K562 (cell line): ENCODE data around the gene ZCCHC14.

ENCODE experiments used
- CAMTA2 ChIP-seq: fragments of 250-450 bp; sonication (Bioruptor Pico); conservative IDR thresholded peaks from 2 replicates; pipeline ENCODE4 v1.5.1; 2022
- EP300 ChIP-seq: IDR thresholded peaks from 2 replicates; pipeline ENCODE4 v1.6.1; 2012; ENCODE audit warnings: low read length, improper control_type of control experiment
- GTF2F1 ChIP-seq: IDR thresholded peaks from 2 replicates; pipeline ENCODE4 v1.6.1; 2011; ENCODE audit warnings: low read depth, low read length, improper control_type of control experiment
- KDM2B ChIP-seq: fragments of 250-450 bp; sonication (Bioruptor Pico); IDR thresholded peaks from 2 replicates; pipeline ENCODE4 v1.8.0; 2021; ENCODE audit warnings: mild to moderate bottlenecking, moderate library complexity
- SETDB1 ChIP-seq: IDR thresholded peaks from one replicate; pipeline ENCODE4 v1.6.1; 2012; ENCODE audit warnings: low read length, control low read depth, inconsistent platforms
- SMARCE1 ChIP-seq: fragments of 450-650 bp; IDR thresholded peaks from 2 replicates; pipeline ENCODE4 v1.7.1; 2016; ENCODE audit warnings: mild to moderate bottlenecking
- SP1 ChIP-seq: sonication (generic); formaldehyde crosslinking; IDR thresholded peaks from 2 replicates; pipeline ENCODE4 v1.8.1; 2022; ENCODE audit warnings: mild to moderate bottlenecking, missing genetic modification reagents
- ZNF212 ChIP-seq: fragments of 450-650 bp; formaldehyde crosslinking; IDR thresholded peaks from 2 replicates; pipeline ENCODE4 v1.4.0; 2020; ENCODE audit warnings: mild to moderate bottlenecking
- TF ChIP-seq, protein P1 (sequence below), 3 experiments: IDR thresholded peaks in 2 of 3; conservative IDR thresholded peaks in 1 of 3; 2 replicates each; pipeline ENCODE4 v1.5.1; 2011 to 2012; ENCODE audit warnings: low read length in 3 of 3, mild to moderate bottlenecking in 3 of 3, control low read depth in 2 of 3, improper control_type of control experiment in 1 of 3, inconsistent platforms in 1 of 3, low read depth in 1 of 3, mixed read lengths in 1 of 3, moderate library complexity in 1 of 3; ENCODE audit not compliant: insufficient read depth in 2 of 3
- TF ChIP-seq, protein P2 (sequence below): sonication (generic); formaldehyde crosslinking; IDR thresholded peaks from 2 replicates; pipeline ENCODE4 v1.9.0; 2022; ENCODE audit warnings: mild to moderate bottlenecking, missing genetic modification reagents
- TF ChIP-seq, protein P3 (sequence below): fragments of 450-650 bp; conservative IDR thresholded peaks from 2 replicates; pipeline ENCODE4 v1.6.1; 2016; ENCODE audit warnings: missing genetic modification characterization, low read depth, mild to moderate bottlenecking, missing compliant biosample characterization, moderate library complexity

DNA sequence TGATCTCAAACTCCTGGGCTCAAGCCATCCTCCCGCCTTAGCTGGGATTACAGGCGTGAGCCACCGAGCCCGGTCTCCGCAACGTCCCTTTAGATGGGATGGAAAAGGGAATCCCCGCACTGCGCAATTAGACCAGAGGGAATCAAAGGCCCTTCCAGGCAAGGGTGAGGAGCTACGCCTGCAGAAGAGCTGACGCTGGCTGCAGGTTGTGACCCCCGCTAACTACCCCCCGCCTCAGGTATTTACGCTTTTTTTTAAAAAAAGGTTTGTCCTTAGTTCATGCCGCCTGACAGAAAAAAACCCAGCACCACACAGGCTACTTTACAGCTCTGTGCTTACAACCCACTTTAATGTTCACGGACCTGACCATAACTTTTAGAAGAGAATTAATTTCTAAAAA is 26.9 kb downstream of the ZCCHC14 start:
- TF ChIP-seq, protein P1, sequence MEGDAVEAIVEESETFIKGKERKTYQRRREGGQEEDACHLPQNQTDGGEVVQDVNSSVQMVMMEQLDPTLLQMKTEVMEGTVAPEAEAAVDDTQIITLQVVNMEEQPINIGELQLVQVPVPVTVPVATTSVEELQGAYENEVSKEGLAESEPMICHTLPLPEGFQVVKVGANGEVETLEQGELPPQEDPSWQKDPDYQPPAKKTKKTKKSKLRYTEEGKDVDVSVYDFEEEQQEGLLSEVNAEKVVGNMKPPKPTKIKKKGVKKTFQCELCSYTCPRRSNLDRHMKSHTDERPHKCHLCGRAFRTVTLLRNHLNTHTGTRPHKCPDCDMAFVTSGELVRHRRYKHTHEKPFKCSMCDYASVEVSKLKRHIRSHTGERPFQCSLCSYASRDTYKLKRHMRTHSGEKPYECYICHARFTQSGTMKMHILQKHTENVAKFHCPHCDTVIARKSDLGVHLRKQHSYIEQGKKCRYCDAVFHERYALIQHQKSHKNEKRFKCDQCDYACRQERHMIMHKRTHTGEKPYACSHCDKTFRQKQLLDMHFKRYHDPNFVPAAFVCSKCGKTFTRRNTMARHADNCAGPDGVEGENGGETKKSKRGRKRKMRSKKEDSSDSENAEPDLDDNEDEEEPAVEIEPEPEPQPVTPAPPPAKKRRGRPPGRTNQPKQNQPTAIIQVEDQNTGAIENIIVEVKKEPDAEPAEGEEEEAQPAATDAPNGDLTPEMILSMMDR (IDR thresholded peaks at IDR 0.05 in 2 of 3, conservative IDR thresholded peaks at IDR 0.05 in 1 of 3; ENCODE audit: insufficient read depth in 2 of 3, low read depth in 1 of 3, low read length in 3 of 3) = no peak
- TF ChIP-seq GTF2F1 = no peak
- TF ChIP-seq, protein P2, sequence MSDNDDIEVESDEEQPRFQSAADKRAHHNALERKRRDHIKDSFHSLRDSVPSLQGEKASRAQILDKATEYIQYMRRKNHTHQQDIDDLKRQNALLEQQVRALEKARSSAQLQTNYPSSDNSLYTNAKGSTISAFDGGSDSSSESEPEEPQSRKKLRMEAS (CRISPR knock-in tag) = no peak
- no peak for TF ChIP-seq KDM2B (CRISPR knock-in tag)
- no peak for TF ChIP-seq SP1
- no peak for TF ChIP-seq SETDB1
- TF ChIP-seq, protein P3, sequence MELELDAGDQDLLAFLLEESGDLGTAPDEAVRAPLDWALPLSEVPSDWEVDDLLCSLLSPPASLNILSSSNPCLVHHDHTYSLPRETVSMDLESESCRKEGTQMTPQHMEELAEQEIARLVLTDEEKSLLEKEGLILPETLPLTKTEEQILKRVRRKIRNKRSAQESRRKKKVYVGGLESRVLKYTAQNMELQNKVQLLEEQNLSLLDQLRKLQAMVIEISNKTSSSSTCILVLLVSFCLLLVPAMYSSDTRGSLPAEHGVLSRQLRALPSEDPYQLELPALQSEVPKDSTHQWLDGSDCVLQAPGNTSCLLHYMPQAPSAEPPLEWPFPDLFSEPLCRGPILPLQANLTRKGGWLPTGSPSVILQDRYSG = no peak
- no peak for TF ChIP-seq EP300
- TF ChIP-seq ZNF212 = no peak
- TF ChIP-seq SMARCE1 = no peak
- TF ChIP-seq CAMTA2 (CRISPR knock-in tag) = no peak
